HL-60 (cell line): ENCODE results near the gene BEND6.

Experiments used
- CTCF ChIP-seq: IDR thresholded peaks from one replicate; pipeline ENCODE4 v1.5.1; 2011; ENCODE audit warnings: low read length, control low read depth, inconsistent platforms; ENCODE audit not compliant: insufficient read depth
- GABPA ChIP-seq: IDR thresholded peaks from 2 replicates; pipeline ENCODE4 v1.6.1; 2012; ENCODE audit warnings: low read depth
- POLR2AphosphoS5 ChIP-seq: IDR thresholded peaks from 2 replicates; pipeline ENCODE4 v1.6.1; 2012; ENCODE audit warnings: low read depth
- REST ChIP-seq: IDR thresholded peaks from 2 replicates; pipeline ENCODE4 v1.6.1; 2012; ENCODE audit warnings: low read depth; ENCODE audit not compliant: insufficient replicate concordance
- SPI1 ChIP-seq: IDR thresholded peaks from 2 replicates; pipeline ENCODE4 v1.6.1; 2012; ENCODE audit warnings: low read depth, mild to moderate bottlenecking, borderline replicate concordance

- TF ChIP-seq CTCF = no peak
- TF ChIP-seq GABPA = no peak
- TF ChIP-seq POLR2AphosphoS5 = no peak
- TF ChIP-seq REST = no peak
- no peak for TF ChIP-seq SPI1
These were observed 66.3 kb downstream of the BEND6 start for GRCh38 chr6:57021086-57021720.
